H1 (cell line): Measurements from ENCODE around the gene HNF4A. TPM values are rescaled to one million over a fixed set of nuclear protein-coding genes. Genes with fewer than 3 reads are reported as not detected.

Source experiments
- CTCF ChIA-PET: fragments of 300-600 bp; sonication (Branson Sonifier 250); formaldehyde crosslinking; loops from one replicate; lab custom pipeline; 2021; ENCODE audit not compliant: partially characterized antibody; lab: Charles Lee
- POLR2A ChIA-PET: fragments of 300-600 bp; sonication (Branson Sonifier 250); formaldehyde crosslinking; loops from one replicate; lab custom pipeline; 2021; ENCODE audit warnings: inconsistent platforms; ENCODE audit not compliant: partially characterized antibody; lab: Charles Lee
- DNase-seq, 2 experiments: peaks; one replicate each; pipeline versions ENCODE4 v3.0.0 to v3.0.0-alpha.2; 2010 to 2022; ENCODE audit warnings: low spot score in 2 of 2, low read depth in 1 of 2, mixed read lengths in 1 of 2
- FAIRE-seq: peaks from 2 replicates; lab custom pipeline; 2011; peaks lifted over from hg19 to GRCh38; lab: Jason Lieb, UNC
- H2AFZ ChIP-seq: 2 replicates; pipeline ENCODE4 v1.8.1; 2012; ENCODE audit warnings: low read length, inconsistent platforms
- H2AK5ac ChIP-seq: 2 replicates; pipeline ENCODE4 v1.6.1; 2013; ENCODE audit warnings: low read depth, low read length
- H2BK120ac ChIP-seq: replicated peaks from 2 replicates; pipeline ENCODE3; 2013; ENCODE audit warnings: low read depth, low read length, inconsistent platforms
- H2BK12ac ChIP-seq: 2 replicates; pipeline ENCODE4 v1.6.1; 2013; ENCODE audit warnings: low read depth, low read length
- H2BK15ac ChIP-seq: 2 replicates; pipeline ENCODE4 v1.6.1; 2013; ENCODE audit warnings: low read length
- H2BK20ac ChIP-seq: 2 replicates; pipeline ENCODE4 v1.6.1; 2013; ENCODE audit warnings: low read length
- H2BK5ac ChIP-seq: 2 replicates; pipeline ENCODE4 v1.6.1; 2013; ENCODE audit warnings: low read depth, low read length
- H3K14ac ChIP-seq: 2 replicates; pipeline ENCODE4 v1.6.1; 2013; ENCODE audit warnings: inconsistent platforms; ENCODE audit not compliant: insufficient read length
- H3K18ac ChIP-seq: 2 replicates; pipeline ENCODE4 v1.6.1; 2013; ENCODE audit warnings: low read length; ENCODE audit errors: extremely low read depth
- H3K23ac ChIP-seq: 2 replicates; pipeline ENCODE4 v1.6.1; 2013; ENCODE audit warnings: inconsistent platforms; ENCODE audit not compliant: insufficient read length
- H3K23me2 ChIP-seq: 2 replicates; pipeline ENCODE4 v1.6.1; 2013; ENCODE audit warnings: low read depth, low read length
- H3K27ac ChIP-seq: 2 replicates; pipeline ENCODE4 v1.6.1; 2011; ENCODE audit warnings: low read depth, low read length, inconsistent platforms
- H3K27me3 ChIP-seq, 4 experiments: replicated peaks in 1 of 4; 1 replicate in 1 of 4; 2 replicates in 3 of 4; pipeline versions ENCODE4 v1.6.1 to v1.8.1; 2011 to 2013; ENCODE audit warnings: low read length in 3 of 4, mild to moderate bottlenecking in 3 of 4, inconsistent platforms in 2 of 4, mixed read lengths in 2 of 4, moderate library complexity in 1 of 4; ENCODE audit not compliant: control insufficient read depth in 3 of 4, insufficient read depth in 3 of 4; ENCODE audit errors: extremely low read depth in 1 of 4
- H3K36me3 ChIP-seq, 4 experiments: 2 replicates each; pipeline versions ENCODE4 v1.6.1 to v1.8.1; 2011 to 2013; ENCODE audit warnings: mild to moderate bottlenecking in 4 of 4, low read length in 3 of 4, moderate library complexity in 2 of 4, control low read depth in 1 of 4, inconsistent platforms in 1 of 4; ENCODE audit not compliant: insufficient read depth in 4 of 4, control insufficient read depth in 2 of 4
- H3K4ac ChIP-seq: replicated peaks from 2 replicates; pipeline ENCODE3; 2013; ENCODE audit warnings: low read length, low read depth, mixed read lengths, inconsistent platforms; ENCODE audit not compliant: insufficient read length
- H3K4me1 ChIP-seq, 4 experiments: replicated peaks in 1 of 4; 1 replicate in 1 of 4; 2 replicates in 3 of 4; pipeline versions ENCODE4 v1.6.1 to v1.8.1; 2011 to 2013; ENCODE audit warnings: low read length in 3 of 4, inconsistent platforms in 2 of 4, mixed read lengths in 1 of 4; ENCODE audit not compliant: insufficient read depth in 4 of 4, control insufficient read depth in 3 of 4
- H3K4me2 ChIP-seq, 2 experiments: 2 replicates each; pipeline versions ENCODE4 v1.6.1 to v1.8.1; 2011 to 2013; ENCODE audit warnings: low read depth in 2 of 2, low read length in 2 of 2, control low read depth in 1 of 2, inconsistent platforms in 1 of 2, mild to moderate bottlenecking in 1 of 2; ENCODE audit not compliant: insufficient read depth in 1 of 2
- H3K4me3 ChIP-seq, 4 experiments: fragments of 200-600, 300-600 bp in 1 of 4; sonication (generic), shearing (Covaris generic), sonication (Bioruptor Twin) in 1 of 4; 2 replicates each; pipeline versions ENCODE4 v1.5.1 to v1.8.1; 2011 to 2016; ENCODE audit warnings: low read length in 4 of 4, low read depth in 3 of 4, control low read depth in 2 of 4, inconsistent platforms in 2 of 4, mild to moderate bottlenecking in 2 of 4, mixed read lengths in 1 of 4, moderate library complexity in 1 of 4; ENCODE audit not compliant: insufficient read depth in 2 of 4; ENCODE audit errors: extremely low read depth in 1 of 4
- H3K56ac ChIP-seq: replicated peaks from 2 replicates; pipeline ENCODE3; 2013; ENCODE audit warnings: low read depth, mild to moderate bottlenecking, mixed read lengths, low read length, inconsistent platforms; ENCODE audit not compliant: insufficient read length
- H3K79me1 ChIP-seq: 2 replicates; pipeline ENCODE4 v1.6.1; 2013; ENCODE audit warnings: low read depth, low read length, control low read depth
- H3K79me2 ChIP-seq, 2 experiments: 2 replicates each; pipeline versions ENCODE4 v1.6.1 to v1.8.1; 2012 to 2013; ENCODE audit warnings: low read length in 2 of 2, mild to moderate bottlenecking in 2 of 2, inconsistent platforms in 1 of 2; ENCODE audit not compliant: insufficient read depth in 2 of 2, control insufficient read depth in 1 of 2
- H3K9ac ChIP-seq, 4 experiments: replicated peaks in 1 of 4; 1 replicate in 1 of 4; 2 replicates in 3 of 4; pipeline versions ENCODE4 v1.6.1 to v1.8.1; 2011 to 2013; ENCODE audit warnings: low read depth in 3 of 4, low read length in 3 of 4, control low read depth in 2 of 4, mild to moderate bottlenecking in 2 of 4, moderate library complexity in 2 of 4, inconsistent platforms in 1 of 4; ENCODE audit errors: extremely low read depth in 1 of 4
- H3K9me3 ChIP-seq, 2 experiments: 2 replicates each; pipeline versions ENCODE4 v1.6.1 to v1.8.1; 2012 to 2013; ENCODE audit warnings: mild to moderate bottlenecking in 2 of 2, moderate library complexity in 2 of 2, control low read depth in 1 of 2, inconsistent platforms in 1 of 2, low read depth in 1 of 2, low read length in 1 of 2, mixed read lengths in 1 of 2; ENCODE audit not compliant: insufficient read depth in 2 of 2
- H4K20me1 ChIP-seq, 2 experiments: replicated peaks in 1 of 2; 2 replicates each; pipeline versions ENCODE3 to v1.8.1; 2011 to 2013; ENCODE audit warnings: inconsistent platforms in 2 of 2, low read length in 2 of 2, mild to moderate bottlenecking in 1 of 2; ENCODE audit not compliant: insufficient read depth in 2 of 2, control insufficient read depth in 1 of 2
- H4K5ac ChIP-seq: 2 replicates; pipeline ENCODE4 v1.6.1; 2013; ENCODE audit warnings: low read length, low read depth, mixed read lengths, inconsistent platforms; ENCODE audit not compliant: insufficient read length
- H4K8ac ChIP-seq: 2 replicates; pipeline ENCODE4 v1.8.0; 2013; ENCODE audit warnings: mild to moderate bottlenecking, moderate library complexity, low read length, inconsistent platforms; ENCODE audit not compliant: insufficient read depth; ENCODE audit errors: extremely low read depth
- H4K91ac ChIP-seq: replicated peaks from 2 replicates; pipeline ENCODE3; 2013; ENCODE audit warnings: low read length, mixed read lengths, inconsistent platforms; ENCODE audit not compliant: insufficient read length
- CHD2 ChIP-seq: IDR thresholded peaks from 2 replicates; pipeline ENCODE4 v1.6.1; 2012; ENCODE audit warnings: low read length, improper control_type of control experiment
- EGR1 ChIP-seq: IDR thresholded peaks from 2 replicates; pipeline ENCODE4 v1.6.1; 2011; ENCODE audit warnings: low read depth, low read length, borderline replicate concordance
- MAFK ChIP-seq: IDR thresholded peaks from 2 replicates; pipeline ENCODE4 v1.6.1; 2012; ENCODE audit warnings: low read depth, mild to moderate bottlenecking, improper control_type of control experiment, low read length
- NANOG ChIP-seq: IDR thresholded peaks from 2 replicates; pipeline ENCODE4 v1.6.1; 2011; ENCODE audit warnings: low read length, low read depth, mild to moderate bottlenecking, inconsistent platforms; ENCODE audit not compliant: insufficient read depth, poor library complexity, severe bottlenecking
- RFX5 ChIP-seq: IDR thresholded peaks from 2 replicates; pipeline ENCODE4 v1.6.1; 2011; ENCODE audit warnings: low read depth, low read length, improper control_type of control experiment, borderline replicate concordance
- RNF2 ChIP-seq: fragments of 200-900, 300-1000 bp; sonication (generic); IDR thresholded peaks from 2 replicates; pipeline ENCODE4 v1.7.1; 2016; ENCODE audit warnings: borderline replicate concordance, low read depth, mild to moderate bottlenecking, antibody characterized with exemption, low read length; ENCODE audit not compliant: poor library complexity, severe bottlenecking; ENCODE audit errors: missing control alignments
- RXRA ChIP-seq: IDR thresholded peaks from 2 replicates; pipeline ENCODE4 v1.6.1; 2011; ENCODE audit warnings: low read depth, mild to moderate bottlenecking, low read length, moderate library complexity; ENCODE audit not compliant: insufficient read depth
- SP1 ChIP-seq: IDR thresholded peaks from 2 replicates; pipeline ENCODE4 v1.6.1; 2011; ENCODE audit warnings: low read depth, low read length
- ZNF274 ChIP-seq: IDR thresholded peaks from 2 replicates; pipeline ENCODE4 v1.7.0; 2012; ENCODE audit warnings: low read length, borderline replicate concordance; ENCODE audit errors: extremely low read depth
- whole genome bisulfite sequencing, 2 experiments: shearing (Covaris generic) in 1 of 2; methylation state at CpG; one replicate each; pipeline versions ENCODE4 v1.1.6 to v1.1.7; 2013 to 2015; ENCODE audit warnings: low lambda C conversion rate in 2 of 2, mixed read lengths in 2 of 2, inconsistent platforms in 1 of 2, low coverage in 1 of 2, missing lambda C conversion rate in 1 of 2; ENCODE audit not compliant: insufficient replicate concordance in 2 of 2, insufficient coverage in 1 of 2, insufficient read length in 1 of 2; ENCODE audit errors: extremely low coverage in 1 of 2, missing lambda C conversion rate in 1 of 2; 5-methylcytosine and 5-hydroxymethylcytosine counted together
- polyA plus RNA-seq, 7 experiments: library from polyadenylated mRNA; depleted of rRNA in 3 of 7; stranded (reverse) in 5 of 7; unstranded in 2 of 7; fragments of >200 nt in 5 of 7; fragments of 200-250 nt in 2 of 7; gene quantifications; 1 replicate in 5 of 7; 2 replicates in 1 of 7; 4 replicates in 1 of 7; pipeline versions ENCODE4 v1.2.1 to v1.2.3, GENCODE V29; 2011 to 2013; ENCODE audit warnings: missing spikeins in 2 of 7, mixed read lengths in 2 of 7
- total RNA-seq: library from RNA; stranded (reverse); fragmentation: NEBNext Ultra II Directional; extraction: Animal tissue kit (Norgen Biotek cat#: 25700); gene quantifications from 2 replicates; pipeline ENCODE4 v1.2.1, GENCODE V29; 2021
- TF ChIP-seq, protein P1 (sequence below): IDR thresholded peaks from 2 replicates; pipeline ENCODE4 v1.6.1; 2011; ENCODE audit warnings: low read length, improper control_type of control experiment

The HNF4A gene
- total and polyA plus RNA-seq, 2 of the 8 experiments (the other 6 are each of a cell fraction or from before 2014, with no cell fraction given): 0.03 TPM; not detected in 1

DNA sequence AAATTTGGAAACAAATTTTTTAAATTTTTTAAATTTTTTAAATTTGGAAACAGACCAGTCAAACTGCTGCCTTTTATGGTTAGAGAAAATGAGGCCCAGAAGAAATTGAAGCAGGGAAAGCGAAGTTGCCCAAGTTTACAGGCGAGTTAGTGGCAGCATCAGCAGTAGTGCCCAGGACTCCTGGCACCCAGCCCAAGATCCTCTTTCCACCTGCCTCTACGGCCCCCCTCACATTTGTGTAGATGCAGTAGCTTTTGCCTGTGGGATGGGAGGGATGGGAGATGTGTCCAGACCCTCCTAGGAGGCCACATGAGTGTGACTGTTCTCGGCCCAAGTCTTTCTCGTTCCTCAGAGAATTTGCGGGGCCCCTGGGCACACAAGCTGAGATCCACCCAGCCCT is 49.8 kb downstream of the HNF4A start:
- FAIRE-seq: no peak
- H3K79me2 ChIP-seq: no peaks in the 10 kb centered on the region
- H4K91ac ChIP-seq: no peak overlapping the region
- no peak overlapping the region for H2AK5ac ChIP-seq
- H2BK15ac ChIP-seq: no peak overlapping the region
- no peaks in the 10 kb centered on the region for H3K27me3 ChIP-seq
- CTCF ChIA-PET: interaction anchor here (0.7 to 1.9 kb wide), 6 partner anchors 20 to 205 kb away, joined by 3 to 7 read pairs (median 3); no protein-coding TSS in a partner anchor
- no peak overlapping the region for H3K27ac ChIP-seq
- peaks cover 0 to 6% of the 10 kb centered on the region in 2 experiments for H4K20me1 ChIP-seq
- H3K4me3 ChIP-seq: no peak overlapping the region
- H2BK12ac ChIP-seq: no peak overlapping the region
- no peak overlapping the region for H3K4me2 ChIP-seq
- H3K9ac ChIP-seq: no peak overlapping the region
- no peak for DNase-seq
- H3K4ac ChIP-seq: no peak overlapping the region
- 88% methylated on average over 6 of the region's 6 CpGs; no CpG with 5 or more reads in 1 of the 2 experiments for WGBS, 2 experiments
- no peak overlapping the region for H4K5ac ChIP-seq
- peaks cover 9% of the 10 kb centered on the region; the same call in 1 of the 2 replicates for H3K23me2 ChIP-seq
- no peak overlapping the region for H3K18ac ChIP-seq
- no peak overlapping the region for H3K23ac ChIP-seq
- H3K79me1 ChIP-seq: no peaks in the 10 kb centered on the region
- H4K8ac ChIP-seq: no peak overlapping the region
- H3K14ac ChIP-seq: no peak overlapping the region
- H3K56ac ChIP-seq: no peak overlapping the region
- no peak overlapping the region for H2AFZ ChIP-seq
- TF ChIP-seq CHD2 (no peak), NANOG (no peak), EGR1 (no peak), MAFK (no peak), RFX5 (no peak), SP1 (no peak), ZNF274 (no peak), RXRA (no peak), RNF2 (no peak)
- TF ChIP-seq, protein P1, sequence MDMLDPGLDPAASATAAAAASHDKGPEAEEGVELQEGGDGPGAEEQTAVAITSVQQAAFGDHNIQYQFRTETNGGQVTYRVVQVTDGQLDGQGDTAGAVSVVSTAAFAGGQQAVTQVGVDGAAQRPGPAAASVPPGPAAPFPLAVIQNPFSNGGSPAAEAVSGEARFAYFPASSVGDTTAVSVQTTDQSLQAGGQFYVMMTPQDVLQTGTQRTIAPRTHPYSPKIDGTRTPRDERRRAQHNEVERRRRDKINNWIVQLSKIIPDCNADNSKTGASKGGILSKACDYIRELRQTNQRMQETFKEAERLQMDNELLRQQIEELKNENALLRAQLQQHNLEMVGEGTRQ: no peak
- H2BK120ac ChIP-seq: no peak overlapping the region
- no peak overlapping the region for H2BK20ac ChIP-seq
- no peak overlapping the region; the same call in 1 of the 2 replicates for H2BK5ac ChIP-seq
- no peaks in the 10 kb centered on the region for H3K9me3 ChIP-seq
- H3K36me3 ChIP-seq: no peaks in the 10 kb centered on the region
- no peaks in the 10 kb centered on the region; a peak in 1 of 7 replicates for H3K4me1 ChIP-seq
- POLR2A ChIA-PET: no interaction called here
